RWPE1 (cell line): ENCODE measurements around the gene ADA.

Experiments
- CTCF ChIA-PET: fragments of 350-600 bp; sonication (Branson Sonifier 250); formaldehyde crosslinking; extraction: SDS; loops from one replicate; lab custom pipeline; 2021; lab: Yijun Ruan, JAX
- POLR2A ChIA-PET: fragments of 400-600 bp; formaldehyde crosslinking; extraction: SDS; loops from one replicate; lab custom pipeline; 2020; ENCODE audit warnings: antibody characterized with exemption; ENCODE audit not compliant: low non-redundant PET; lab: Yijun Ruan, JAX
- DNase-seq: peaks from one replicate; pipeline ENCODE4 v3.0.0; 2012; ENCODE audit warnings: low spot score
- H3K27ac ChIP-seq: fragments of 450-650 bp; 2 replicates; pipeline ENCODE4 v1.5.1; 2017
- CTCF ChIP-seq: fragments of 450-650 bp; conservative IDR thresholded peaks from 2 replicates; pipeline ENCODE4 v1.5.1; 2017; ENCODE audit warnings: low read depth, mild to moderate bottlenecking

The ADA gene

GRCh38 chr20:44609516-44610312, 41.8 kb downstream of the ADA start:
- ChIA-PET POLR2A (interaction anchor here (1.3 kb wide), 1 partner anchor 134 kb away, joined by 7 read pairs; no protein-coding TSS in a partner anchor), CTCF (interaction anchor here (0.6 to 2.9 kb wide), 43 partner anchors 9 to 396 kb away, joined by 3 to 25 read pairs (median 4); partner anchors contain the start of genes FITM2, SERINC3 and TTPAL)
- H3K27ac ChIP-seq = peak overlapping the region; percentile 64
- DNase-seq = peak; percentile 97
- TF ChIP-seq CTCF = peak; percentile 100

- CTCF ChIA-PET = interaction anchor here (0.6 to 2.9 kb wide), 20 partner anchors 9 to 560 kb away, joined by 3 to 25 read pairs (median 5); partner anchors contain the start of gene TTPAL
- TF ChIP-seq CTCF = no peak
- no peak for DNase-seq
- POLR2A ChIA-PET = no interaction called here
- peak overlapping the region; percentile 64 for H3K27ac ChIP-seq
Observed at GRCh38 chr20:44609006-44609515, 42.4 kb downstream of the ADA start.

GRCh38 chr20:44606725-44607441, 44.6 kb downstream of the ADA start:
- ChIA-PET CTCF (interaction anchor here (0.6 kb wide), 2 partner anchors 9 to 192 kb away, joined by 3 read pairs; no protein-coding TSS in a partner anchor), POLR2A (no interaction called here)
- no peak for DNase-seq
- TF ChIP-seq CTCF = no peak
- H3K27ac ChIP-seq = no peak overlapping the region

- no peak for DNase-seq
- H3K27ac ChIP-seq = no peak overlapping the region
- ChIA-PET POLR2A (interaction anchor here (0.6 kb wide), 1 partner anchor 454 kb away, joined by 3 read pairs; no protein-coding TSS in a partner anchor), CTCF (interaction anchor here (0.6 to 1.1 kb wide), 8 partner anchors 11 to 688 kb away, joined by 3 to 7 read pairs (median 3); no protein-coding TSS in a partner anchor)
- no peak for TF ChIP-seq CTCF
Observed at GRCh38 chr20:44603327-44603726, 48.2 kb downstream of the ADA start.

GRCh38 chr20:44601801-44602204, 49.7 kb downstream of the ADA start:
- ChIA-PET POLR2A (no interaction called here), CTCF (interaction anchor here (0.6 kb wide), 1 partner anchor 44 kb away, joined by 3 read pairs; no protein-coding TSS in a partner anchor)
- no peak for DNase-seq
- H3K27ac ChIP-seq = no peak overlapping the region
- TF ChIP-seq CTCF = no peak

- ChIA-PET CTCF (no interaction called here), POLR2A (no interaction called here)
- no peak for DNase-seq
- H3K27ac ChIP-seq = no peak overlapping the region
- no peak for TF ChIP-seq CTCF
Observed at GRCh38 chr20:44601236-44601671, 50.2 kb downstream of the ADA start.
